ENCODE results near the gene TANC1. TPM values are rescaled to one million over a fixed set of nuclear protein-coding genes. Genes with fewer than 3 reads are reported as not detected.

The TANC1 gene
- total RNA-seq (under 1 TPM; 0.13 to 0.39 (median 0.21) TPM), polyA plus RNA-seq (under 1 TPM in 1 of 2 donors, not detected in 1; 0.22 TPM), total RNA-seq (1.6 reads per million, percentile 5 among the genes with 10 or more reads in this experiment)

DNA sequence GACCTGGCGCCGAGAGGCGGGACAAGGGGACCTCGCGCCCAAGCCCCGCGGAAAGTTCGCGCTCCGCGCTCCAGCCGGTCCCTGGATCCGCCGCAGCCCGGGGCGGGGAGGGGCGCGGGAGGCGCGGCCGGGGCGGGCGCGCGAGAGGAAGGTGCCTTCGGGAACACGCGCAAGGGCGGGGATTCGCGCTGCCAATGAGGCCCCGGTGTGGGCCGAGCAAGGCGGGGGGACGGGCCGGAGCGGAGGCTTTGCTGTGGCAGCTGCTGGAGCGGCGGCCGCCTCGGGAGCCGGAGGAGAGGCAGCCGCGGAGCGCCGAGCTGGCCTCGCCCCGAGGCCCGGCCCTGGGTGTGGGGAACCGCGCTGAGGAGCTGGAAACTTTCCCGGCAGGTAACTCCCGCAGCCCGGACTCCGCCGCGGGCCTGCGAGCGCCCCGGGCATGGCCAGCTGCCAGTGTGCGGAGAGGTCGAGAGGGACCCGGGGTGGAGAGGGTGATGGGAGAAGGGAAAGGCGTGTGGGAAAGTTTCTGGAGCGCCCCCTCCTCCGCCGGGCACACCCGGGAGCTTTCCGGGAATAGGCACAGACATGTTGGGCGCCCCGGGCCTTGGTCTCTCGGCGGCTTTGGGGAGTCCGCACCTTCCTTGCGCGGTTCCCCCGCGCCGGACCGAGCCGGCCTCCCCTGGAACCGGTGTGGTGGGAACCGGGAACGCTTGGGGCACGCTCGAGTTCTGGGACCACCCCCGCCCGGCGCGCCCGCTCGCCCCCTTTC is at the start of gene TANC1:
TANC1 (plus strand) TSS at position 245 of the 766 bp plus-strand sequence. CDS start 97,271 bp downstream, outside the sequence.
- peak within 1 kb of the TSS; percentile 31 for H3K4me3 ChIP-seq (ENCODE audit: low read length)
- peaks cover 0 to 9% of the 10 kb centered on the region in 2 donors for H3K4me1 ChIP-seq (ENCODE audit: control insufficient read depth in 2 of 2, insufficient read depth in 2 of 2, low read length in 2 of 2)
- DNase-seq (peak; percentile 16 to 72 (median 37)), ATAC-seq (peak; percentile 83)
- H3K27me3 Mint-ChIP-seq: peaks cover 43 to 83% (median 59%) of the 10 kb centered on the region in 5 donors
- H3K27me3 ChIP-seq (ENCODE audit: control insufficient read depth in 2 of 2, insufficient read depth in 2 of 2, low read length in 2 of 2): peaks cover 0 to 4% of the 10 kb centered on the region in 2 donors
- POLR2A ChIA-PET: no interaction called here
- H3K27ac Mint-ChIP-seq: no peak within 1 kb of the TSS
- CTCF ChIA-PET: no interaction called here
- H3K9me3 Mint-ChIP-seq: no peaks in the 10 kb centered on the region
- no peaks in the 10 kb centered on the region for H3K9me3 ChIP-seq (ENCODE audit: control insufficient read depth in 2 of 3, low read length in 3 of 3)
- H3K4me1 Mint-ChIP-seq: peaks cover 14 to 21% (median 16%) of the 10 kb centered on the region in 7 donors
- H3K36me3 Mint-ChIP-seq: no peaks in the 10 kb centered on the region
- intact Hi-C loops (cut with micrococcal nuclease): loop anchor here in 1 of 2 donors (10.0 kb wide), 1 partner anchor 146 kb away; no protein-coding TSS in a partner anchor
- H3K4me3 Mint-ChIP-seq: peak within 1 kb of the TSS; percentile 80 to 89 (median 84)
- H3K36me3 ChIP-seq (ENCODE audit: control insufficient read depth in 2 of 3, insufficient read depth in 3 of 3, low read length in 3 of 3): no peaks in the 10 kb centered on the region
- H3K27ac ChIP-seq (ENCODE audit: low read depth, low read length): no peak within 1 kb of the TSS

DNA sequence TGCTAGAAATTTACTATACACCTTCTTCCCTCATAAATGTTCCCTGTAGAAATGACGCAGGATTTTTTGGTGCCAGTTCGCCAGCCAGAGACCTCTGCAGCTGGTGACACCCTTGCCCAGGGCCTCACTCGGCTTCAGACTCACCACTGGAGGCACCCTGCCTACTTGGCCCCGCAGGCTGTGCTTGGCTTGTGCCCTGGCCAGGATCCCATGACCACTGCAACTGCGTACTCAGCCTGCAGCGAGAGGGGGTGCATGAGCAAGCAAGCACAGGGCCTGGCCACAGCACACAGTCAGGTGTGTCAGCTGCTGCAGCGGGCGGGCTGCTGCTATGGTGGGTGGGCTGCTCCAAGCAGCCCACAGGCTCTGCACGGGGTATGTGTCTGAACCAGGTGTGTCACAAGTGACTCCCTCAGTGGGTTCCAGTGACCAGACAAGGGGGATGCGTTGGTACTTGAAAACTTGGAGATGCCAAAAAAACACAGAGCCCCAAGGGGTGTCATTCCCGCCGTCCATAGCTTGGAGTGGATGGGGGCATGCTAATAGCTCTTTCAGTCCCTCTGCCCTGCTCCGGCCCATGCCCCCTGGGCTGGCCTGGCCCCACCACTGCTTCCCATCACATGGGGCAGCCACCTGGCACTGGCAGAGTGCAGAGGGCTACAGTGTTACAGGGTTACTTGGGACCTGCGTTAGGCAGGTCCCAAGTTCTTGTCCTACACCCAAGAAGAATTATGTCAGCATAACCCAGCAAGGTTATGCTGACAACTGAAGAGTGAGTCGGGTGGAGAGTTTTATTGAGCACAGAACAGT is 46.6 kb upstream of the TANC1 start:
- no peak overlapping the region for H3K27ac Mint-ChIP-seq
- CTCF ChIA-PET: no interaction called here
- ATAC-seq: no peak
- no peak for DNase-seq
- H3K27me3 ChIP-seq (ENCODE audit: control insufficient read depth in 2 of 2, insufficient read depth in 2 of 2, low read length in 2 of 2): no peaks in the 10 kb centered on the region
- no peak overlapping the region for H3K4me3 Mint-ChIP-seq
- H3K36me3 ChIP-seq (ENCODE audit: control insufficient read depth in 2 of 3, insufficient read depth in 3 of 3, low read length in 3 of 3): no peaks in the 10 kb centered on the region
- H3K27me3 Mint-ChIP-seq: peaks cover 0 to 19% (median 3%) of the 10 kb centered on the region in 5 donors
- H3K9me3 ChIP-seq (ENCODE audit: control insufficient read depth in 2 of 3, low read length in 3 of 3): no peaks in the 10 kb centered on the region
- no peak overlapping the region for H3K27ac ChIP-seq (ENCODE audit: low read depth, low read length)
- intact Hi-C loops (cut with micrococcal nuclease): no loop called here
- H3K4me1 Mint-ChIP-seq: peaks cover 0 to 2% (median 0%) of the 10 kb centered on the region in 7 donors
- POLR2A ChIA-PET: no interaction called here
- H3K4me3 ChIP-seq (ENCODE audit: low read length): no peak overlapping the region
- no peaks in the 10 kb centered on the region for H3K4me1 ChIP-seq (ENCODE audit: control insufficient read depth in 2 of 2, insufficient read depth in 2 of 2, low read length in 2 of 2)
- no peaks in the 10 kb centered on the region for H3K36me3 Mint-ChIP-seq
- H3K9me3 Mint-ChIP-seq: no peaks in the 10 kb centered on the region

DNA sequence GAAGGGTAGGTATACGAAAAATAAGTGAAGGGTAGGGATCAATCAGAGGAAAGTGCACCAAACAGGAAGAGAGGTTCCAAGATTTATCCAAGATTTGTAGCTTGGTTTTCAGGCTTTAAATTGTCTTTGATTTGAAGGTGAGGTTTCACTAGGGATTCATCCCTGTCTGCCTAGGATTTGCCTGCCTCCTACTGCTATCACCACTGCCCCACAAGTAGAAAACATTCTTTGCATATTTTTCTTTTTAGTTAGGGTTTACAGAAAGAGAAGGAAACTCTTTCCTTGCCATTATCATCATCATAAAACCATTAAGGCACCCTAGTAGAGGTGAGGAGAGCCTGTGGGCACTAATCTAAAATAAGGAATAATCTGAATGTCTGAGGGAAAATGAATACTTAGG is 45.8 kb upstream of the TANC1 start:
- CTCF ChIA-PET: no interaction called here

DNA sequence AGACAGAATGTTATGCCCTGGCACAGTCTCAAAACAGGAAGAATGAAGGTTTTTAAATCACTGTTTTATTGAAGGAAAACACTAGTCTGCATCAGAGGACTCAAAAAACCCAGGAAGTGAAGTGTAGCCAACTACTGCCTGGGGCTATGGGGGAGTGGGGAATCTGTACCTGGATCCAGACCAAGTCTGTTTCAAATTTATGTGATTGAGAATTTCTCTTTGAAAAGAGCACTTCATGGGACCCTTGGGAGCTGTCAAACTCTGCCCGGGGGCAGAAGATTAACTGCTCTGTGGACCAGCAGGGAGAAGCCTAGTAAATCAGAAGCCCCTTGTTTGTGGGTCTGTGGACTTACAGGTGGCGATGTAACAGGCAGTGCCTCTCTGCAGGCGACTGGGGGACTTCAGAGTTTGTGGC is 45.3 kb upstream of the TANC1 start:
- Histone ChIP-seq H3K27me3 (ENCODE audit: control insufficient read depth in 2 of 2, insufficient read depth in 2 of 2, low read length in 2 of 2) (no peaks in the 10 kb centered on the region), H3K4me3 (ENCODE audit: low read length) (no peak overlapping the region), H3K27ac (ENCODE audit: low read depth, low read length) (no peak overlapping the region), H3K4me1 (ENCODE audit: control insufficient read depth in 2 of 2, insufficient read depth in 2 of 2, low read length in 2 of 2) (no peaks in the 10 kb centered on the region), H3K9me3 (ENCODE audit: control insufficient read depth in 2 of 3, low read length in 3 of 3) (no peaks in the 10 kb centered on the region), H3K36me3 (ENCODE audit: control insufficient read depth in 2 of 3, insufficient read depth in 3 of 3, low read length in 3 of 3) (no peaks in the 10 kb centered on the region)
- Mint-ChIP-seq H3K27ac (no peak overlapping the region), H3K4me1 (peaks cover 0 to 2% (median 0%) of the 10 kb centered on the region in 7 donors), H3K9me3 (no peaks in the 10 kb centered on the region), H3K4me3 (no peak overlapping the region), H3K36me3 (no peaks in the 10 kb centered on the region), H3K27me3 (peaks cover 0 to 19% (median 3%) of the 10 kb centered on the region in 5 donors)
- ChIA-PET CTCF (no interaction called here), POLR2A (no interaction called here)
- intact Hi-C loops (cut with micrococcal nuclease): no loop called here
- no peak for ATAC-seq
- no peak for DNase-seq

More for the DNA sequence above, 45.8 kb upstream of the TANC1 start:
- no peaks in the 10 kb centered on the region for H3K36me3 ChIP-seq (ENCODE audit: control insufficient read depth in 2 of 3, insufficient read depth in 3 of 3, low read length in 3 of 3)
- intact Hi-C loops (cut with micrococcal nuclease): no loop called here
- no peak overlapping the region for H3K27ac ChIP-seq (ENCODE audit: low read depth, low read length)
- peaks cover 0 to 19% (median 3%) of the 10 kb centered on the region in 5 donors for H3K27me3 Mint-ChIP-seq
- H3K27ac Mint-ChIP-seq: no peak overlapping the region
- H3K4me1 Mint-ChIP-seq: peaks cover 0 to 2% (median 0%) of the 10 kb centered on the region in 7 donors
- H3K4me1 ChIP-seq (ENCODE audit: control insufficient read depth in 2 of 2, insufficient read depth in 2 of 2, low read length in 2 of 2): no peaks in the 10 kb centered on the region
- DNase-seq (no peak), ATAC-seq (no peak)
- POLR2A ChIA-PET: no interaction called here
- H3K27me3 ChIP-seq (ENCODE audit: control insufficient read depth in 2 of 2, insufficient read depth in 2 of 2, low read length in 2 of 2): no peaks in the 10 kb centered on the region
- no peaks in the 10 kb centered on the region for H3K36me3 Mint-ChIP-seq
- H3K4me3 Mint-ChIP-seq: no peak overlapping the region
- H3K9me3 ChIP-seq (ENCODE audit: control insufficient read depth in 2 of 3, low read length in 3 of 3): no peaks in the 10 kb centered on the region
- H3K9me3 Mint-ChIP-seq: no peaks in the 10 kb centered on the region
- no peak overlapping the region for H3K4me3 ChIP-seq (ENCODE audit: low read length)

DNA sequence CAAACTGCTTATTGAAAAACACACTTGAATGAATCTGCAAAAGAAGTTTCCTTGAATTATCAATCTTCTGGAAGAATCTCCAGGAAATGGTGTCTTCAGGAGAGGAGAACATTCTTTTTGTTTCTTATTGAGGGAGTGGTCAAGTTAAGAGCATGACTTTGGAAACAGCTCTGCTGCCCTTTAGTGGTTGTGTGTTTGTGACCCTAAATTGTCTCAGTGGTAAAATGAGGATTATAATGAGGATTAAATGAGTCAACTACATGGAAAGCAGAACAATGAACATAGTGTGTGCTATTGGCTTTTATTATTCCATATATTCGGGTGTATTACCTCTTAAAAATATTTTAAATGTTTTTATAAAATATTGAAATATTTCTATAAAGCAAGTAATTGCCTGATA is 44.8 kb upstream of the TANC1 start:
- peaks cover 0 to 2% (median 0%) of the 10 kb centered on the region in 11 donors for H3K9me3 Mint-ChIP-seq
- H3K27me3 Mint-ChIP-seq: peaks cover 0 to 19% (median 3%) of the 10 kb centered on the region in 5 donors
- ChIA-PET CTCF (no interaction called here), POLR2A (no interaction called here)
- intact Hi-C loops (cut with micrococcal nuclease): no loop called here
- Histone ChIP-seq H3K27ac (ENCODE audit: low read depth, low read length) (no peak overlapping the region), H3K4me1 (ENCODE audit: control insufficient read depth in 2 of 2, insufficient read depth in 2 of 2, low read length in 2 of 2) (no peaks in the 10 kb centered on the region), H3K27me3 (ENCODE audit: control insufficient read depth in 2 of 2, insufficient read depth in 2 of 2, low read length in 2 of 2) (no peaks in the 10 kb centered on the region), H3K36me3 (ENCODE audit: control insufficient read depth in 2 of 3, insufficient read depth in 3 of 3, low read length in 3 of 3) (no peaks in the 10 kb centered on the region), H3K9me3 (ENCODE audit: control insufficient read depth in 2 of 3, low read length in 3 of 3) (no peaks in the 10 kb centered on the region), H3K4me3 (ENCODE audit: low read length) (no peak overlapping the region)
- H3K27ac Mint-ChIP-seq: no peak overlapping the region
- H3K36me3 Mint-ChIP-seq: no peaks in the 10 kb centered on the region
- no peak for ATAC-seq
- DNase-seq: no peak
- H3K4me1 Mint-ChIP-seq: peaks cover 0 to 2% (median 0%) of the 10 kb centered on the region in 7 donors
- H3K4me3 Mint-ChIP-seq: no peak overlapping the region

DNA sequence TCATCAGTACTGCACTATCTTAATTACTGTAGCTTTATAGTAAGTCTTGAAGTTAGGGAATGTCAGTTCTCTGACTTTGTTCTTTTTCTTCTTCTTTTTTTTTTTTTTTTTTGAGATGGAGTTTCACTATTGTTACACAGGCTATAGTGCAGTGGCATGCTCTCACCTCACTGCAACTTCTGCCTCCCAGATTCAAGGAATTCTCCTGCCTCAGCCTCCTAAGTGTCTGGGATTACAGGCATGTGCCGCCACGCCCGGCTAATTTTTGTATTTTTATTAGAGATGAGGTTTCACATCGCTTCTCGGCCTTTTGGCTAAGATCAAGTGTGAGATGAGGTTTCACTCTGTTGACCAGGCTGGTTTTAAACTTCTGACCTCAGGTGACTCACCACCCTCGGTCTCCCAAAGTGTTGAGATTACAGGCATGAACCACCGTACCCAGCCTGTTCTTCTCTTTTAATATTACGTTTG is 41.9 kb upstream of the TANC1 start:
- peaks cover 0 to 5% (median 0%) of the 10 kb centered on the region in 5 donors for H3K36me3 Mint-ChIP-seq
- H3K9me3 Mint-ChIP-seq: peaks cover 0 to 15% (median 2%) of the 10 kb centered on the region in 11 donors
- Histone ChIP-seq H3K36me3 (ENCODE audit: control insufficient read depth in 2 of 3, insufficient read depth in 3 of 3, low read length in 3 of 3) (no peaks in the 10 kb centered on the region), H3K4me1 (ENCODE audit: control insufficient read depth in 2 of 2, insufficient read depth in 2 of 2, low read length in 2 of 2) (no peaks in the 10 kb centered on the region), H3K27ac (ENCODE audit: low read depth, low read length) (no peak overlapping the region), H3K27me3 (ENCODE audit: control insufficient read depth in 2 of 2, insufficient read depth in 2 of 2, low read length in 2 of 2) (no peaks in the 10 kb centered on the region), H3K9me3 (ENCODE audit: control insufficient read depth in 2 of 3, low read length in 3 of 3) (no peaks in the 10 kb centered on the region), H3K4me3 (ENCODE audit: low read length) (no peak overlapping the region)
- intact Hi-C loops (cut with micrococcal nuclease): no loop called here
- POLR2A ChIA-PET: no interaction called here
- CTCF ChIA-PET: no interaction called here
- peaks cover 0 to 17% (median 5%) of the 10 kb centered on the region in 5 donors for H3K27me3 Mint-ChIP-seq
- H3K27ac Mint-ChIP-seq: no peak overlapping the region
- ATAC-seq (no peak), DNase-seq (no peak)
- H3K4me3 Mint-ChIP-seq: no peak overlapping the region
- peaks cover 0 to 7% (median 0%) of the 10 kb centered on the region in 7 donors for H3K4me1 Mint-ChIP-seq

Measured in naive thymus-derived CD4-positive, alpha-beta T cell (primary cell).